Right renal cortex interstitium (tissue), 3 donors: ENCODE results near the gene OPN4. TPM values are rescaled to one million over a fixed set of nuclear protein-coding genes. Genes with fewer than 3 reads are reported as not detected.
A peak's percentile ranks its signal among the peaks of the same experiment; 100 is the strongest.

Source experiments
- DNase-seq, 3 donors: peaks; one replicate each; pipeline ENCODE4 v3.0.0-alpha.2; 2013; ENCODE audit warnings: low read depth in 3 of 3, low spot score in 2 of 3
- polyA plus RNA-seq, 3 donors: library from polyadenylated mRNA; unstranded; fragments of 120-200 nt; gene quantifications; one replicate each; pipeline ENCODE4 v1.2.1, GENCODE V29; 2013; ENCODE audit not compliant: insufficient read length in 3 of 3

OPN4 gene
- polyA plus RNA-seq, 3 donors = not detected

DNA sequence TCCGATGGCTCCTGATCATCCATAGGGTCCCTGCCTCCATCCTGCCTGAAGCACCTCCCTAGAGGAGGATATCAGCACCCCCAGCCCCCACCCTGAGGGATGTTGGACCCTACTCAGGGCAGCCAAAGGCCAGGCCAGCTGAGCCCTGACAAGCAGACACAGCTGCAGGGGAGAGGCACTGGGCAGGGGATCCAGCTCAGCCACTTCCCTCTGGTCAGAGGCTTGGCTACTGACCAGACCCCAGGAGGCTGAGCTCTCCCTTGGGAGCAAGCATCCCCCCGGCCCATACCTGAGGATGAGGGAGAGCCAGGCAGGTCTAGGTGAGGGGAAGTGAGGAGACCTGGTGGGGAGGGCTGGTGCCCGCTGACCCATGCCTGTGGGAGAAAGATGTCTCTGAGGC, 20.6 kb downstream of the OPN4 start:
- DNase-seq = no peak

DNA sequence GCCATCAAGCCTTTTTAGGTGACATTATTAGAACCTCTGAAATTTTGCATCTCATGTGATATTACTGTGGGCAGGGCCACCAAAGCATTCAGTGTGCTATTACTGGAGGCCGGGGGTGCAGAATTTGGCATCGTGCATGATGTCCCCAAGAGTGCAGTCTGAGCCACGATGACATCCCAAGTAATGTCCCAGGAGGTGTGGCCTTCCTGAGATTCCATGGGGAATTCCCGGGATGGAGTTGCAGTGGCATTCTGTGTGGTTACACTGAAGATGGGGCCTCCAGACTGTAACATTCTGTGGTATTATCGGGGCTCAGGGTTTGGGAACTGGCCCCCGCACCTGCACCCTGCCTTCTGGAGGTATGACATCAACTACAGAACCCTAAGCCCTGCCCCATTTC, 23.0 kb downstream of the OPN4 start:
- DNase-seq = no peak

DNA sequence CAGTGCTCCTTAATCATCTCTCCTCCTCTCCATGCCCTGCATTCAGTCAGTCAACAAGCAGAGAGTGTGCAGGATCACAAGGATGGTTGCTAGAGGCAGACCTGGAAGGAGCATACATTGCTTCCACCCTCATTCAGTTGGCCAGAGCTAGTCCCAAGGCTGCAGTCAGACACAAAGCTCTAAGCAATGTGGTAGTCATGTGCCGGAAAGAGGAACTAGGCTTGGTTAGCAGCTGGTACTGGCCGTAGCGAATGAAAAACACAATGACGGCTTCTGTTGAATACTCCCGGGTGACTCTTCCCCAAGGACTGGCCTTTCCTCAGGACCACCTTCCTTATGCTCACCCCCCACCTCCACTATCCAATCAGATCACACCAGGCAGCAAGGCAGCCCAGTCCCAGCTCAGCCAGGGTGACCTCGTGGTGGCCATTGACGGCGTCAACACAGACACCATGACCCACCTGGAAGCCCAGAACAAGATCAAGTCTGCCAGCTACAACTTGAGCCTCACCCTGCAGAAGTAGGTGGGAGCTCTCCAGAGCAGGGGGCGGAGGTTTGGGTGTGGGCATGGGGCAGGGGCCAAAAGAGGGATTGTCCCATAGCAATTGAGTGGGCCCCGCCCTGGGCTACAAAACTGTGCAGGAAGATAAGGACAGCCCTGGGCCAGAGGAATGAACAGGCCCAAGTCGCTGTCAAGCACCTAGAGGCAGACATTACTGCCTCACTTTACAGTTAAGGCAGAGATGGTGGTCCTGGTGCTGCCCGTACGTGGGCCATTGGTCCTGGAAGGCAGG, 24.8 kb downstream of the OPN4 start:
- no peak for DNase-seq

DNA sequence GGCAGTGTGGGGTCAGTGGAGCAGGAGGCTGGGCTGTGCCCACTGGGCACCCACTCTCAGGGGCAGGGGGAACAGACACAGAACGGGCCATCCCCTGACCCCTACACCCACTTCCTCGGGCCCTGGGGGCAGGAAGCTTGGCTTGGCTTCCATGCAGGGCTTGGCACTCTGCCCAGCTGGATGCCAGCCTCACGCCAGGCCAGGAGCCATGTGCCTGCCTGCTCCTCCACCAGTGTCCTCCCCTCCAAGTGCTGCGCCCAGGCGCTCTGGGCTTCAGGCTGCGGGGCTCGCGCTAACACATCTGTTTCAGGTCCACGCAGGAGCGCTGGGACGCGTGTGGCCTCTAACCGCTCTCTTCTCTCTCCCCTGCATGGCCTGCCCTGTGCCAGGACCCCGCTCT, 26.7 kb downstream of the OPN4 start:
- no peak for DNase-seq

DNA sequence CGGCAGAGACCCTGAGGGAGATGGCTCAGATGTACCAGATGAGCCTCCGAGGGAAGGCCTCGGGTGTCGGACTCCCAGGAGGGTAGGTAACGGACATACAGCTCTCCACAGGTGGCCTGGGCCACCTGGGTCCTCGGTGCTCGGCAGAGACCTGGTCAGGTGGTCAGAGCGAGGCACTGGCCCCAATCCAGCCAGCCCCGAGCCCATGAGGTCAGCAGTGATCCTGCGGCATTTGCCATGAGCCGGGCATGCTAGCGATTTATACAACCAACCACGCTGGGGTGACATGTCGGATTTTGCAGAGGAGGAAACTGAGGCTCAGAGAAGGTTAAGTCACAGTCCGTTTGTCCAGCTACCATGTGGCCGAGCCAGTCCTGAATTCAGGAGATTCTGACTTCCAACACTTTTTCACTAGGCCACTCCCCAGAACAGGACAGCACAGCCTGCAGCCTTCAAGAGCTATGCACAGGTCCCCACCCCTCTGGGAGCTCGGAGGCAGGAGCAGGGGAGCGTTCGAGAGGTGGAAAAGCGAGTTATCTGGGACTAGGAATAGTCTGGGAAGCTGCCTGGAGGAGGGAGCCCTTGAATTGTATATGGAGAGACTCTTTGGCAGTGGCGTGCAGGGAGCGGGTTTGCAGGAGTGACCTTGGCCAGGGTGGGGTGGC, 27.5 kb downstream of the OPN4 start:
- no peak for DNase-seq

DNA sequence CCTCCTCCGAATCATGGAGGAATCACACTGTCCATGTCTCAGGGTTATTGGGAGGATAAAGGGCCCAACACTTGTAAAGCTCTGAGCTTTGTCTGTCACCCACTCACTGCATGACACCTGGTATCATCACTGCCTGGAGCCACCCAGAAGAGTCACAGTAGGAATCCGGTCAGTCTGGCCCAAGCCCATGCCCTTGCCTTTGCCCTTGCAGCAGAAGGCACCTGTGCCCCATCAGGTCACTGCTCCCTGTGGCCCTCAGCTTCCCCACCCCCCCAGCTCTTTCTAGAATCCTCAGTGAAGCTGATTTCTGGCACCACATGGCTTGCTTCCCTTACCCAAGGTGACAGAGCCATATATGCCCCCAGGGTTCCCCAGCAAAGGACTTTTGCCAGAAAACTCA, 28.3 kb downstream of the OPN4 start:
- DNase-seq = no peak

DNA sequence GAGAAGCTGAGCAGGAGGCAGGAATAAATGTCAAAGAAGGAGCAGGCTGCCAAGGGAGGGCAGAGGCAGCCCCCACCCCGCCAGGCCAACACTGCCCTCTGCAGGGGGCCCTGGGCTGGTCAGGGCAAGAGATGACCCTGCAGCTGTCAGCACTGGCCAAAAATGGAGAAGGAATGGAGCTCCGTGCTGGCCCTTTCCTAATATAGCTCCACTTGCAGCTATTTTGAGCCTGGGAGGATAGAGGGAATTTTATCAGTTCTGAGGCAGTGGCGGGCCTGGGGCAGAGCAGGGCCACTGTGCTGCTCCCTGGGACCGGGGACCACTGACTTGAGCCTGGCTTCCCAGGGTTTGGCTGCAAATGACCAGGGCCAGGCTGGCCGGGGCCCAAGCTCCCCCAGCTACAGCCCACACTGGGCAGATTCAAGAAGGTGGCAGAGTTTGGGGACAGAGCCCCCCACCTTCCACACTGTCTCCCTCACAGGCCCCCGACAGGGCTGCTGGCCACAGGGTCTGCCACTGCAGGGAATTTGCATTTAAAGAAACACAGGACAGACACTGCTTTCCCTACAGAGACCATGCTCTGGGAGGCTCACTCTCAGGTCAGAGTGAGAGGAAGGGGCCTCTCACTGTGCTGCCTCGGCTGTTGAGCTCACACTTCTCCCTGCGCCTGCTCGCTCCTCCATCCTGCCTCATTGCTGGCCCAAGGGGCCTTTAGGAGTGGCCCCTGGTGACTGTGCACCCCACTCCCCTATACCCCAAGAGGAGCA, 30.2 kb downstream of the OPN4 start:
- no peak for DNase-seq

DNA sequence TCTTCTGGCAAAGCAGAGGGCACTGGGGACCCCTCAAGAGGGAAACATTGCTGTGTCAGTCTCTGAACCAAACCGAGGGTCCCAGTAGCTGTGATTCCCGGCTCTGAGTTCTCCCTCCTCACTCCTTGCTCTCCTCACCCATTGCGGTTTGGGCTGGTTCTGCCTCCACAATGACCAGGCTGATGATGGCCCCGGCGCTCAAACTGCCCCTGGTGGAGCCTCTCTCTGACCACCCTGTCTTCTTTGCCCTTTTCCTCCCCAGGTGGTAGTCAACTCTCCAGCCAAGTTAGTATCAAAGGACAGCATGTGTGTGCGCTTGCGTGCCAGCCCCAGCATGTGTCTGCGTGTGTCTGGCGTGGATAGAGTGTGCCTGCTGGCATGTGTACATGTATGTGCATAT, 31.1 kb downstream of the OPN4 start:
- no peak for DNase-seq

DNA sequence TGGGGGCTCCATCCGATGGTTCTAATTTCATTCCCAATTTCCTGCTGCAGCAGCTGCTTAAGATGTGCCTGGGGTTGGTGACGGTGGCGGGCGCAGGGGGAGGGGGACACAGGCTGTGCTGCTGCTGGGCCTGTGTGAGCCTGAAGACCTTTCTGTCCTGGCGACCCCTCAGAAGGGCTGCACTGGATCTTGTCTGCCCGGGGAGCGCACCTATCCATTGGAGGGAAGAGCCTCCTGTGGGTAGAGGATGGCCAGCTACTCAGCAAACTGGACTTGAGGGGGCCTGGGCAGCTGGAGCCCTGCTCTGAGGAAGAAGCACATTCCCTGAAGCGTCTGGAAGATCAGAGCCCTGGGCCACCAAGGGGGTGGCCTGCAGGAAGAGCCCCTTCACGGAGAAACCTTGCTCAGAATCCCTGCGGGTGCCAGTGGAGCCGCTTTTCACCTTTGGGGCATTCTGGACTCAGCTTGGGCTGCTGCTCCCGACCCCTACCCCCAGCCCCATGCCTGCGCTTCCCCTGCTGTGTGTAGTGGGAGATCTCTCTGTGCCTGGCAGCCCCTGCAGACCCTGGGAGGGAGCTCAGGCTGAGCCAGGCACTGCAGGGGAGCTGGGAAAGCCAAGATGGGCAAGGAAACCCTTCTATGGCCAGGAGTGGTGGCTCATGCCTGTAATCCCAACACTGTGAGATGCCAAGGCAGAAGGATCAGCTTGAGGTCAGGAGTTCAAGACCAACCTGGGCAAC, 31.7 kb downstream of the OPN4 start:
- DNase-seq = no peak

DNA sequence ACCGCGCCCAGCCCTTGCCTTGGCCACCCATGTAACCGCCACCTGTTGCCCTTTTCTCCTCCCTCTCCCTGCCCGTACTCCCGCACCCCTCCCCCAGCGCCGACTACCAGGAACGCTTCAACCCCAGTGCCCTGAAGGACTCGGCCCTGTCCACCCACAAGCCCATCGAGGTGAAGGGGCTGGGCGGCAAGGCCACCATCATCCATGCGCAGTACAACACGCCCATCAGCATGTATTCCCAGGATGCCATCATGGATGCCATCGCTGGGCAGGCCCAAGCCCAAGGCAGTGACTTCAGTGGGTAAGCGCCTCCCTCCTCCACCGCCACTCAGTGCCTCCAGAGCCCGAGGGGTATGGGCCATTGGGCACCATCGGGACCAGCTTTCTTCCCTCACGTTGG, 32.6 kb downstream of the OPN4 start:
- DNase-seq = no peak

DNA sequence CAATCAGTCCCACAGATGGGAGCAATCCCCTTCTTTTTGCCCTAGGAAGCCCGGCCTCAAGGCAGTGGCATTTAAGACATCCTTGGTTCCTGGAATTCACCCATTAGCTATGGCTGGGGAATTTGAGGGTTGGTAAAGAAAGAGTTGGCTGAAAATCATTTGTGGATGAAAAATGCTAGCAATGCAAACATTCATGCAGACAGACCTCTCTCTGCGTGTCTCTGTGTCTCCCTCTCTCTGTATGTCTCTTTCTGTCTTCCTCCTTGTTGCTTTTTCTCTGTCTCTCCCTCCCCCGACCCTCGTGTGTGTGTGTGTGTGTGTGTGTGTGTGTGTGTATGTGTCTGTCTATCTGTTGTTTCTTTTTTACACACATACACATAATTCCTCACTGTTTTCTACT, 33.4 kb downstream of the OPN4 start:
- no peak for DNase-seq

DNA sequence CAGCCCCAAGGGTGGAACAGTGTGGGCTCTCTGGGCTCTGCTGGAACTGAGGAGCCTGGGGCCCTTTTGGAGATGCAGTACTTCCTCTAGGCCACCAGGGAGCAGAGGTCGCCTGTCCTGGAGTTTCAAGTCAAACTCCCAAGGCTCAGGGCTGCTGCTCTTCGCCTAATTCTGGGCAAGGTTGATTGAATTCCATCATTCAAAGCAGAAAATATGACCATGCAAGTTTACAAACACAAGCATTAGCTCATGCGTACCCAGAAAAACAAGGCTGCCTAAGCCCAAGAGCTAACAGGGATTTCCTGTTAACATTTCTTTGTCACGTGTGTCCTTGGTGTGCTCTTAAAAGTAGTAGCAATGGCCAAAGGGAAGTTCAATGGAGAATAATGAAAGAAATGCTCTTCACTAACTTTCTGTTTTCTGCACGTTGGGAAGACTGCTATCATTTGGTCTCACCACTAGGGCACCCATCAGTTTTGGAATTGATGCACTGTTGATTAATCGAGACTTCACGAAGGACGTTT, 34.1 kb downstream of the OPN4 start:
- DNase-seq = no peak

DNA sequence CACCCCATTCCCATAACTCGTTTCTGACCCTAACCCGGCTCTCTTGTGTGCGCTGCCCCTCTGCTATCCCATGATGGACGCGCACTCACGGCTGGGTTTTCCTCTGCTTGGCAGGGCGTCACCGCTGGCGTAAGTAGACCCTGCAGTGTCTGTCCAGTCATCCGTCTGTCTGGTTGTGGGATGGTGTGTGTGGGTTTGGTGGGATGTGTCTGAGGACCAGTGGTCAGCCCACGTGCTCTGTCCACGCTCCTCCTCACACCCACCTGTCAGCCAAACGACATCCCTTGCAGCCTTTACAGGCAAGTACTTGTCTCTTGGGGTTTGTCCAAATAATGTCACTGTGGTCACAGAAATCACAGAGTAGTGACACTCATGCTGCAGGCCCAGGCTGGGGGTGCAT, 34.8 kb downstream of the OPN4 start:
- DNase-seq = no peak

DNA sequence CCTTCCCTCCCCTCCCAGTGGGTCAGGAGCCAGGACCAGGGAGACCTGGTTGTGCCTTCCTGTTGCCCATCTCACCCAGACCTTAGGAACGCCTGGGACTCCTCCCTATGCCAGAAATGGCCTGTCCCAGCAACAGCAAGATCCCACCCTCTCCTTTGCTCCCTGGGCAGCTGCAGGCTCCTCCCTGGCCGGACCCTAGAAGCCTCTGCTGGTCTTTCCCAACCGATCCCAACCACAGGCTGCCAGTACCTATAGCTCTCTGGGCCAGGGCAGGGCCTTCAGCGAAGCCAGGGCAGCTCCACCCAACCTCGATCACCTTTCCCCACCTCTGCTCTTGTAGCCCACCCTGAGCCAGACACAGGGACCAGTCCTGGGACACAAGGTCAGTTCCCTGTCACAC, 35.9 kb downstream of the OPN4 start:
- no peak for DNase-seq

DNA sequence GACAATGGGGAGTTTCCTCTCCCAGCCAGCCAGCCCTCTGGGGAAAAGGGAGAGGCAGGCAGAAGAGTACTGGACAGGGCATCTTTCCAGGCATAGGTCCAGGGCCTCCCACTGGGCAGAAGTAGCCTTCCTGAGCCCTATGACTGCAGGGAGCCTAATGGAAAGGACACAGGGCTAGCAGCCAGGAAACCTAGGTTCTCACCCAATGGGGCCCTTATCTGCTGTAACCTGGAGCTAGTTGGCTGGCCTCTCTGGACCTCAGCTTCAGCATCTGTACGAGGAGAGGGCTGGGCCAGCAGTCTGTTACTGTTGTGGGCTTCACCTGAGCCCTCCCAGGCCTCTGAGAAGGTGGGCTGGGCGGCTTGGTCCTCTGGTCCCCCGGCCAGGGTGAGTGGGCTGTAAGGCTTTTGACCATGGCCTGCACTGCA, 36.3 kb downstream of the OPN4 start:
- DNase-seq = no peak

DNA sequence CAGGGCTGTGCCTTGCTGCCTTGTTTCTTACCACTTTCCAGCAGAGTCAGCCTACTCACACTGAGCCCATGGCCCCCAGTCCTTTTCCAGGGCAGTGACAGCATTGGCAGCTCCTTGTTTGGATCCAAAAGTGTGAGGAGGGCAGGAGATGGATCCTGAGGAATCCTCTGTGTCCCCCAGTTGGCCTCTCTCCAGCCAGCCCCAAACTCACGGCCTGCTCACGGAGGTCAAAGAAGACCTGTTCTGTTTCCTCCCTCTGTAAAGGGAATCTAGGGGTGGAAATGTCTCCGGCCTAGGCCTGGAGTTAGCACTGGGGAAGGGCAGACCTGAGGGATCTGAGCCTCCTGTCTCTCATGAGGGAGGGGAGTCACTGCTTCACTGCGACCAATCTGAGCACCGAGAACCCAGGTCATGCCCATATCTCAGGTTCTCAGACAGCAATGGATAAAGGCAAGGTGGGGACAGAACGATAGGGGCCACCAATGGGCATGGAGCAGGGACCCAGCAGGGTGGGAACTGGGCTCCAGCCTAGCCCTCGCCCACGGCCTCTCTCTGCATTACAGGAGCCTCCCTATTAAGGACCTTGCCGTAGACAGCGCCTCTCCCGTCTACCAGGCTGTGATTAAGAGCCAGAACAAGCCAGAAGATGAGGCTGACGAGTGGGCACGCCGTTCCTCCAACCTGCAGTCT, 37.1 kb downstream of the OPN4 start:
- DNase-seq = no peak

DNA sequence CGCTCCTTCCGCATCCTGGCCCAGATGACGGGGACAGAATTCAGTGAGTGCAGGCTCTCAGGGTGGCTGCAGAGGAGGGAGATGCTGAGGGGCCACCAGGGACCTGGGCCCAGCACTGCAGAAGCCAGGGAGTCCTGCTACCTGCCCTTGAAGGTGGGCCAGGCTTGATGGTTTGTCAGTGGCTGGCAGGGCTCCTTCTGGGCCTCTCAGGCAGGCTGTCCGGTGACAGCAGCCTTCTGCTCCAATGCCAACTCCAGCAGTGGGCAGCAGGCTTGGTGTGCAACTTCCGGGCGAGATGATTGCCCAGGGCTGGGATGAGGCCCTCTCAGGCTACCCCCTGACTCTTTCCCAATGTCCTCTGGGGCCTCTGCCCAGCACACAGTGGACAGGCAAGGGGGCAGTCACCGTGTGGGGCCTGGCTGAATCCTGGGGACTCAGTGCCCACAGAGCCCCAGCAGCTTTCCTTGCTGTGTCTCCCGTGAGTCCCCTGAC, 37.7 kb downstream of the OPN4 start:
- no peak for DNase-seq

DNA sequence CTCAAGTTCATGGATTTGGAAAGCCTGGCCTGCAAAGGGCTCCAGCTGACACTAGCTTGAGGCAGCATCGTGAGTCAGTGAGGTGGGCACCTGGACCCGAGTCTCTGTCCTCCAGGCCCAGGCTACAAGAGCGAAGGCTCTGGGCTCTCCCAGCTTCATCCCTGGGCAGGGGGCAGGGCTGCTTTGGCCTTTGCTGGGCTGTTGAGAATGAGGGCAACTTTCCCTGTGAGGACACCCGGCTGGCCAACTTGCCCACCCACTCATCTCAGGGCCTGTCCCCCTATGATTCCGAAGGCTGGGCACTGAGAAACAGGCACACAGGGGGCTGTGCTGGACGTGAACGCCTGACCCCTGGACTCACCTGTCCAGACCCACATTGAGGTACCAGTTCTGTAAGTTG, 38.3 kb downstream of the OPN4 start:
- no peak for DNase-seq

DNA sequence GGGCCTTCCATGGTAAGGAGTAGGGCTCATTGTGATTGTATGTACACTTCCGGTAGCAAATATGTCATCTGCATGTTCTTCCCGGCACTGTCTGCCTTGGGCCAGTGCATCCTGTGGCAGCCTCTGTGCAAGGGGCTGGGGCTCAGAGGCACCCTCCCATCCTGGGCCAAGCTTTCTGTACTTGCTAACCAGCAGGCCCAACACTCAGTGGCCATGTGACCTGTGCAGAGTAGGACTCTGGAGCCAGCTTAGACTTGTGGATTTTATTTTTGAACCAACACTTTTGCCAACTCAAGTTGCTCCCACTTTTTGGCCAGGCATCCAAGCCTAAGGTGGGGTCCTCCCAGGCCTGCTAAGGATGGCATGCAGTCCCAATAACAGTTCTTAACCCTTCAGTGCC, 38.9 kb downstream of the OPN4 start:
- no peak for DNase-seq

DNA sequence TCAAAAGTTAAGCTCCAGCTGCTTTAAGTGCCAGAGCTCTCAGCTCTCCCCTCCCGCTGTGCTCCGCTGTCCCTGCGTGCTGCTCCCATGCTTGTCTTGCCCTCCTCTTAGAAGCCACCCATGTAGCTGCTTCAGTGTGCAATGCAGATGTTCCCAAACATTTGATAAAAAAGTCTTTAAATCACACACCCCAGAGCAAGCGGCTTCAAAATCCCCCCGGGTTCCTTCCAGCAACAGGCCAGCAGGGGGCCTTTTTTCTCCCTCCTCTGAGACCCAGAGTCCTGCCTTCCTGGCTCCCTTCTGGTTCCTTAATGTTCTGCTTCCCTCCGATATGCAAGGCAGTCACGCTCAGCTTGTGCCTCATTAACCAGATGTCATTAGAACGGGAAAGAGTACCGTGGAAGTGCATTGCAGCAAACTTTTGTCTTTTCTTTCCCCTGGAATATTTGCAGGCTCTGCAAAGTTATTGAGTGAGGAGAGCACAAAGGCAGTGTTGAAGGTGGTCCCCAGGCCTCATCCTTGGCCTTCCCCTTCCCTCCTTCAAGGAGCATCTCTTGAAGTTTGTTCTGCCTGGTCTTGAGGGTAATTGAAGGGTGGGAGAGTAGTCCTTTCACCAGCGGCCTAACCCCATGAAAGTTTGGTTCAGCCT, 39.5 kb downstream of the OPN4 start:
- DNase-seq = peak in 1 of 3 donors; percentile 36
